ENCODE data around the gene EIF3M.

EIF3M gene

DNA sequence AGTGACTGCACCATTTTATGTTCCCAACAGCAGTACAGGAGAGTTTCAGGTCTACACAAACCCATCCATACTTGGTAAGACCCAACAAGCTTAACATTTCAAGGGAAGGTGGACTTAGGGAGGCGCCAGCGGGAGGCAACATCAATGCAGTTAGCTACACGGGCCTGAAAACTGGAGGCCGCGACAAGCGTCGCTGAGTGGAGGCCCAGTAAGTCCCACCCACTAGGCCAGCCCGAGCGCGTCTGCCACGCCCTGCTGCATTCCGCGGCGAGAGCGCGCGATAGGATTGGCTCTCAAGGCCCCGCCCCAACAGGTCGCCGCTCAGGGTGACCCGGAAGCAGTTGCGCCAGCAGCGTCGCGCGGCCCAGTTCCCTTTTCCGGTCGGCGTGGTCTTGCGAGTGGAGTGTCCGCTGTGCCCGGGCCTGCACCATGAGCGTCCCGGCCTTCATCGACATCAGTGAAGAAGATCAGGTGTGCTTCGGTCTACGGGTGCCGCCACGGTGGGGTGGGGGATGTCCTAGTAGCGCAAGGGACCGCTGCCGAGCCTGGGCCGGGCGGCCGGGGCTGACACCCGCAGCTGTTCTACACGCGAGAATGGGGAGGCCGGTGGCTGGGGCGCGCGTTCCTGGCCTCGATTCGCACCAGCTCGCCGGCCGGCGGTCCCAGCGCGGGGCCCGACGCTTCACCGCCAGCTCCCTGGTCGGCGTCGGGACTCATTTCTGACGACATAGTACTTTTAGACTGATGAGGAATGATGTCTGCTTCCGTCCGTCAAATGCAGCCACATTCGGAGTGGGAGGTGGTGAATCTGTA, at the start of gene EIF3M:
EIF3M (plus strand) TSS at position 373 of the 813 bp plus-strand sequence; CDS start at position 430, 57 bp downstream.
- DNase-seq (ENCODE audit: low read depth, low spot score): peak; percentile 98

DNA sequence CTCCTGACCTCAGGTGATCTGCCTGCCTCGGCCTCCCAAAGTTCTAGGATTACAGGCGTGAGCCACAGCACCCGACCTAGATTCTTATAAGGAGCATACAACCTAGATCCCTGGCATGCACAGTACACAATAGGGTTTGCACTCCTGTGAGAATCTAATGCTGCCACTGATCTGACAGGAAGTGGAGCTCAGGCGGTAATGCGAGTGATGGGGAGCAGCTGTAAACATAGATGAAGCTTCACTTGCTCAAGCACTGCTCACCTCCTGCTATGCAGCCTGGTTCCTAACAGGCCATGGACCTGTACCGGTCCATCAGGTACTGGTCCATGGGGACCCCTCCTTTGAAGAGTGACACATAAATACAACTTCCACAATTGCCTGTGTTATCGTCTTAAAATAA, 44.8 kb upstream of the EIF3M start:
- no peak for DNase-seq (ENCODE audit: low read depth, low spot score)

DNA sequence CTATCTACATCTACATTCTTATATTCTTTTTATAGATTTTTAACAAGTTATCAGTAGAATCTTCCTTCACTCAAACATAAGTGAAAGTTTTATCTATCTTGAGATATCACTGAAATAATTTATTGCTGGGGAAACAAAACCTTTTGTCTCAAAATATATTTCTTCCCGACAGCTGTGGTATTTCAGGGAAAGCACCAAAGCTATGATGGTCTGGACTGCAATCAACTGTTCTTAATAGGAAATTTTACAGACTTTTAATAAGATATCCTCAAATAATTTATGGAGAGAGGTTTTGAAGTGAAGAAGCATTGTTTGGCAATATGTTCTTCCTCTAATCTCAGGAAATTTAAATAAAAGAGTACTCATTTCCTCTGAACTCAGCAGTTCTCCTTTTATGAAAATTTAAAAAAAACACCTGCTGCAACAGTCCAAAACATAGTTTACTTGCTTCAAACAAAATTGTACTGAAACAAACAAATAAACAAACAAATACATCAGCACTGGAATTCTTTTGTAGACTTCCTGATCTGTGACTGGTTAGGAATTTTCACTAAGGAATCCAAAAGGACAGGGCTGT, 33.9 kb upstream of the EIF3M start:
- no peak for DNase-seq (ENCODE audit: low read depth, low spot score)

DNA sequence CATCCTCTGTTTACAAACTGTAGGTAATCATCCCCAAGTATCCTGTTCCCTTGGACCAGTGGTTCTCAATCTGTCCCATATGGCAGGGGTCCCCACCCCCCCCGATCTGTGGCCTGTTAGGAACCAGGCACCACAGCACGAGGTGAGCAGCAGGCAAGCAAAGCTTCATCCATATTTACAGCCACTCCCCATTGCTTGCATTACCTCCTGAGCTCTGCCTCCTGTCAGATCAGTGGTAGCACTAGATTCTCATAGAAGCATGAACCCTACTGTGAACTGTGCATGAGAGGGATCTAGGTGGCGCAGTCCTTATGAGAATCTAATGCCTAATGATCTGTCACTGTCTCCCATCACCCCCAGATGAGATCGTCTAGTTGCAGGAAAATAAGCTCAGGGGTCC, 33.4 kb upstream of the EIF3M start:
- DNase-seq (ENCODE audit: low read depth, low spot score): no peak

DNA sequence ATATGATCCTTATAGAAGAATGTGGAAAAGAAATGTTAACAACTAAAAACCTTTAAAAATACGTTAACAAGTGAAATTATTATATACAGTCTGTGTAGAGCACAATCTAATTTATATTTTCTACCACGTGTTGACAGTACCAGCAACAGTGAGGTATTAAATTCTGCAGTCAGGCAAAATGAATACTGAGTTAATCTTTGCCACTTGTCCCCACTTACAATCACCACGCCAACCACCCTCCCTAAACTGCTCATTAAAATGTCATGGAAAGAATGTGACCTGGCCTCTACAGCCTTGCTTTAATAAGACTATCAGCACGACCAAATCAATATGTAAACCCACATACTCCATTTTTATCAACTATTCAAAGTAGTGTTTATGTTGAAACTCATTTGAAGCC, 28.5 kb upstream of the EIF3M start:
- DNase-seq (ENCODE audit: low read depth, low spot score): no peak

DNA sequence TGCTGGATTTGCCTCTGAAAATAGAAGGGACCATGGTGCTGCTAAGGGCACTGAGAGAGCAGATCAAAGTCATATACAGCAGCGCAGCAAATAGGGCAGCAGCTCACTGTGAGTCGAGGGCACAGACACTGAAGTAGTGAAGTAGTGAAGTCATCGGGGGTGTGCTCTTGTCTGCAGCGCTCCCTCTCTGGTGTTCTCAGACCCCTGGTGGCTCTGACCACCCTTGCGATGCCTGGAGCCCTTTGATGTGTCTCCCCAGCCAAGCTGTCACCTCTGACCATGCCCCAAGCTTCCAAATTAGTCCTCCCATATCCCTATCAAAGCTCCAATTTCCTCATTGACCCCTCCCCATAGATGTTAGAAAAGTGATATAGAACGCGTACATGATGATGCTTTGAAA, 27.7 kb upstream of the EIF3M start:
- no peak for DNase-seq (ENCODE audit: low read depth, low spot score)

DNA sequence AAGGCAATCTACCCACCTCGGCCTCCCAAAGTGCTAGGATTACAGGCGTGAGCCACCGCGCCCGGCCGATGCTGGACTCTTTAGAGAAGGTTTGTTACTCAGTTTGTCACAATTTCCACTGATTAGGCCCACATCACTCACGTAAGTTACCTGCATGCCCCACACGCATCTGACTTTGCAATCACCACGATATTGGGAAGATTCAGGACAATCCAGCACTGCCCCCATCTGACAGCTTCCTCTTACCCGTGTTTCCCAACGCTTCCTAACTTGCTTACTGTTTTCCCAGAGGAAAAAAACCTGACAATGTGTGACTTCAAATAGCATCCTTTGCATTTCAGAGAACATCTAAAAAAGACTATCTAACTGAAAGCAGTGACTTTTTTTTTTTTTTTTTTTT, 21.8 kb upstream of the EIF3M start:
- peak; percentile 6 for DNase-seq (ENCODE audit: low read depth, low spot score)

DNA sequence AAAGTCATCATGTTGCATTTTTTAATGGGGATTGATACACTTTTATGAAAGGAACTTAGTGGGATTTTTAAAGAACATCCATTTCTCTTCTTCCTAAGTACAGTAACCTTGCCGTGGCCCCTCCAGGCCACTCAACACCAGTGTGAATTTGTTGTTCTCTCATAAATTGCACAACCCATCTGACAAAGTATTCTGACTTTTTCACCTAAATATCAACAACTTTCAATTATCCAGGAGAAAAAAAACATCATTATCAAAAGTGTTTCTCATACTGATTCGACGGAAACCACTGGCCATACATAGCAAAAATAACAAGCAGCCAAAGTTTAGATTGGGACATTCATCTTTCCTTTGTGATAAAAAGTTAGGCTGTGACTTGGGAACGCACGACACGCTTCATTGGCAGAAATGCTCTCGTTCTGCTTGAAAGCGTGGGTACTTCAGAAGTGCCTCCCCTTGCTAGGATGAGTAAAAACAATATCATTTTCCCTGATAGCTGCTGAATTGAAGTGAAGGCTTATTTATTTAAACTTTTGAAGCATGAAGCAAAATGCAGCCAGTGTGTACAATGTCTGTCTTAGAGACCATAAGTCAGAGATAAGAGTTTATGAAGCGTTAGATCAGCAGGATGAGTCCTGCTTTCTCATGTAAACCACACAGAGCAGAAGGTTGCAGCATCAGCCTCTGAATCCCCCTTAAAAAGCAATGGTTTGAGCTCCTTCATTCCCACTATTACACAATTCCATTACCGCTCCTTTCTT, 20.6 kb upstream of the EIF3M start:
- DNase-seq (ENCODE audit: low read depth, low spot score): no peak

DNA sequence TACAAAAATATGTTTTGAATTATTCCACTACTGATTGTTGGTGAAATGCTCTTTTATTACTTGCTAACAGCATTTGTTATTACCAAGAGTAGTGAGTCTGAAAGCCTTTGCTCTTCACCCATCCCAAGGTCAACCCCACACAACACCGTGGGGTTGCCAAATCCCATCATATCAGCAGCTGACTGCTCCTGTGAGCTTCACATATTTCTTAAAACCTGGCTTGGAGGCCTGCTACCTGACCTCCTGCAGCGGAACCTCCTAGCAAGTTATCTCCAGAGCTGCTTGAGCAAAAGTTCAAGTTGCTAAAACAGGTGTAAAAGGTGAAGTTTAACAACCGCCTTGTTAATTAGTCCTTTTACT, 20.1 kb upstream of the EIF3M start:
- DNase-seq (ENCODE audit: low read depth, low spot score): no peak

DNA sequence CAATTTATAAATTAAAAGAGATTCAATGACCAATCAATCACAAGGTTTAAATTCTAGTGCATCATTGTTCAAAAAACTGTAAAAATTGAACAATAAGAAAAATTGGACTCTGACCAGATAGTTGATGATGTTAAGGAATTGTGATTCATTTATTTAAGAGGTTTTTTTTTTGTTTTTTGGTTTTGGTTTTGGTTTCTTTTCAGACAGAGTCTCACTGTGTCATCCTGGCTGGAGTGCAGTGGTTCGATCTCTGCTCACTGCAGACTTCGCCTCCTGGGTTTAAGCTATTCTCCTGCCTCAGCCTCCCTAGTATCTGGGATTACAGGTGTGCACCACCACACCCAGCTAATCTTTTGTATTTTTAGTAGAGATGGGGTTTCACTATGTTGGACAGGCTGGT, 17.1 kb upstream of the EIF3M start:
- no peak for DNase-seq (ENCODE audit: low read depth, low spot score)

DNA sequence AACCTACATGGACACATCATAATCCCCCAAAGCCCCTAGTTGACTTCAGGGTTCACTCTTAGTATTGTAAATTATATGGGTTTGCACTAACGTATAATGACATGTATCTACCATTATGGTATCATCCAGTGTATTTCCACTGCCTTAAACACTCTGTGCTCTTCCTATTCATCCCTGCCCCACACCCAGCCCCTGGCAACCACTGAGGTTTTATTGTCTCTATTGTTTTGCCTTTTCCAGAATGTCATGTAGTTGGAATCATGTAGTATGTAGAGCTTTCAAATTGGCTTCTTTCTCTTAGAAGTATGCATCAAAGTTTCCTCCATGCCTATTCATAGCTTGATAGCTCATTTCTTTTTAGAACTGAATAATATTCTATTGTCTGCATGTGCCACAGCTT, 16.5 kb upstream of the EIF3M start:
- DNase-seq (ENCODE audit: low read depth, low spot score): no peak

DNA sequence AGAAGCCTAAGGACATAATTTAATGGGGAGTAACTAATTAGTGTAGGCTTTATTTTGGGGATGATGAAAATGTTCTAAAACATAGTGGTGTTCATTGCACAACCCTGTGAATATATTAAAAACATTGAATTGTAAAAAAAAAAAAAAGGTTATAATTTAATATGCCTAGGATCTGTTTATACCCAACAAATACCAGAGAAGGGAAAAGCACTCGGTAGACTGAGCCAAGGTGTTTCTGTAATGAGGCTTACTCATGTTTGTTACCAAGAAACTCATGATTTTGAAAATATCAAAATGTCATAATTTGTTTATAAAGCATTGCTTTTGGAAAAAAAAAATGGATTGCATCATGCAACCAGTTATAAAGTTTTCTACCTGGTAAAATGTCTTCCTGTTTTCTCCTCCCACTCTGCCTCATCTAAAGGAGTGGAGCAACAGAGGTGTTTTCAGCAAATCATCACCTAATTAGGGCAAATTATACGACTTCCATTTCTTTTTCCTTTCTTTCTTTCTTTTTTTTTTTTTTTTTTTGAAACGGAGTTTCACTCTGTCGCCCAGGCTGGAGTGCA, 14.2 kb upstream of the EIF3M start:
- no peak for DNase-seq (ENCODE audit: low read depth, low spot score)

DNA sequence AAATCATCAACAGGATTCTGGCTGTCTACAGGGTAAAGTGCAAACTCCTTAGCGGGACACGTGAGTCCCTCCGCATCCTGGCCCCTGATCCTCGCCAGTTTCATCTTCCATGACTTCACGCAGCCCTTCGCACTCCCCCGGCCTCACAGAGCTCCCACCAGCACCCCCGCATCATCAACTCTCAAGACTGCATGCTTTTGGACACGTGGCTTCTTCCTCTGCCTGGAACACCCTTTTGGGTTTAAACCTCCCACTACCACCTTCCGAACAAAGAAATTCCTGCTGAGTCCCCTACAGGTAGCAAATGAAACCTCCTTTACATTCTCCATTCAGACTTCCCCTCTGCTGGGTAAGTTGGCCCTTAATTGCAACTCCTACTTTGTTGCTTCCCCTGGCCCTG, 12.6 kb upstream of the EIF3M start:
- peak; percentile 44 for DNase-seq (ENCODE audit: low read depth, low spot score)

DNA sequence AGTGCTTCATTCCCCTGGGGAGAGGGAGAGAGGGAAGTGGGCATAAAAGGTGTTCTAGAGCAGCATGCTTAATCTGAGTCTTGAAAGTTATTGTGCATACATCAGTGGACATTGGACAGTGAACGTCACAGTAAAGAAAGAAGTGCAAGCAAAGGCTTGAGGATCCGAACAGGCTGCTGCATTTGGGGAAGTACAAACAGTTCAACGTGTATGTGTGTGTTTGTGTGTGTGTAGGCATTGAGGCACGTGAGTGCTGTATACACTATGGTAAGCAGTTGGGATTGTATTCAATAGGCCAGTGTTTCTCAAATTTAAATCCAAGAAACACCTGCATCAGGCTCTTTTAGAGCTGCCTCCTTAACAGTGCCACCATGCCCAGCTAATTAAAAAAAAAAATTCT, 10.4 kb upstream of the EIF3M start:
- no peak for DNase-seq (ENCODE audit: low read depth, low spot score)

DNA sequence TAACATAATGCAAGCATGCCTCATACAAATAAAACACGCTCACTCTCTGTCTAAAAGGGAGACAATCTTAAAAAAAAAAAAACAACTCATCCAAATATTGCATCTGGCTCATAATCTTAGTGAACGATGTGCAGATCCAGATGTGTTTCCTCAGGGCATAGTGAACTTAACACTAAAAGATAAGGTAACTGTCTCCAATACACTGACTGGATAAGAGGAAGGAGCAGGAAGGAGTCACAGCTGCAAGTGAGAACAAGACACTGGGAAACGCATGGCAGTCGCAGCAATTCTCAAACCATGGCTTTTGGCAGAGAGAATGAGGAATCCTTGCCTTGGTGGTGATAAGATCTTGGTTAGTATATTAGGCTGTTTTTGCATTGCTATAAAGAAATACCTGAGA, 9.2 kb upstream of the EIF3M start:
- no peak for DNase-seq (ENCODE audit: low read depth, low spot score)

DNA sequence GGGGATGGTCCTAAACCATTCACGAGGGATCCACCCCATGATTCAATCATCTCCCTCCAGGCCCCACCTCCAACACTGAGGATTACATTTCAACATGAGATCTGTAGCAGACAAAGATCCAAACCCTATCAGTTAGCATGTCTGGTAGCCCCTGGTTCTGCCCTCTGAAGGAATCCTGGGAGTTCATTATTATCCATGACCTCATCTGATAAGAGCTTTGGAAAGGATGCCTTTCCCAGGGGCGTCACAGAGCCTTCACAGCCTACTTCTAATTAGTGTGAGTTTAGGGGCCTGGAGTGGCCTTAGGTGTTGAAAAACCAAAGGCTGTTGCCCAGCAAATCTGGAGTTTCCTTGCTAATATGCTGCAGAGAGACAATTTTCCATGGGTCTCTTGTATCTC, 8.6 kb upstream of the EIF3M start:
- DNase-seq (ENCODE audit: low read depth, low spot score): peak; percentile 21

DNA sequence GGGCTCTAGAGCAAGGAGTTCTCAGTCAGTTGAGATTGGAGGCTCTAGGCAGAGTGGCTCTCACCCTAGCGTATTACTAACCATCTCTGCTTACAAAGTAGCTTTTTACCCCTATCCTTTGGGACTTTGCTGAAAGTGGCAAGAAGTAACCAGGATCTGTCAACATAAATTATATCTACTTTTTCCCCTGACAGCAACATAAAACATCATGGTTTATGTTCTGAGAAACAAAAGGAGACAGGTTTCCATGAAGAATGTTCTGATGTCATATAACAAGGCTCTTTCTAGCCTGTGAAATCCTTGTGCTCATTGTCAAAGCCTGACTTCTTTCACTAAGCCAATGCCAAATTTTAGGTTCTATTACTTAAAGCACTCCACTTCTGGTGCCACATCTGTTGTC, 7.2 kb upstream of the EIF3M start:
- no peak for DNase-seq (ENCODE audit: low read depth, low spot score)

DNA sequence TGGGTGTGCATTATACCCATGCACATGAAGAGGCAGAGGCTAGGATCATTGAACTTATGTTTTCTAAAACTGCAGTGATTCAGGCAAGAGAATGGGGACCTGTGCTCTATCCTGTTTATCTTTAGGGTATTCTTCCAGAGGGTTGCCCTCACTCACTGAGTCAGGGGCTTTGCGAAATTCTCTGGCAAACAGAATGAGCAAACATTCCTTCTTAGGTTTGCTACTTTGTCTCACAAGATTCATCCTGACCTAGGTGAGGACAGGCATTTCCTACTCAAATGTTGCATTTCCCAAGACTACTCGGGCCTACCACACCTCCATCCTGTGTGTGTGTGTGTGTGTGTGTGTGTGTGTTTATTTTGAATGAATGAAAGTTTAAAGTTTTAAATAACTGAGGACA, 2.7 kb upstream of the EIF3M start:
- DNase-seq (ENCODE audit: low read depth, low spot score): no peak

DNA sequence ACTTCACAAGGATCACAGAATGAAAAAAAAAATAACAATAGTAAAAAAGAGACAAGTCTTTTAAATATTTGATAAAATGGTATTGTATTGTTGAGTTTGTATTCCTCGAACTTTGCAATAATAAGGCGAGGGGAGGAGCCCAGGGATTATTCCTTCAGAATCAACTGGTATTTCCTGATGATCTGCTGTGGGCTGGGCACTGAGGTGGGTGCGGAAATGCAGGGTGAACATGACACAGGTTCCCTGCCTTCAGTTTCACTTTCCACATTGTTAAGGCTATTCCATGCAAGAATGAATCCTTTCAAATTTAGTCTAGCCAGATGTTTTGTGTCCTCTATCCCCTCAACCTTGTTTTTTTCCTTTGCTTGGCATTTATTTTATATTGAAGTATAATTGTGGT, 2.1 kb upstream of the EIF3M start:
- DNase-seq (ENCODE audit: low read depth, low spot score): no peak

DNA sequence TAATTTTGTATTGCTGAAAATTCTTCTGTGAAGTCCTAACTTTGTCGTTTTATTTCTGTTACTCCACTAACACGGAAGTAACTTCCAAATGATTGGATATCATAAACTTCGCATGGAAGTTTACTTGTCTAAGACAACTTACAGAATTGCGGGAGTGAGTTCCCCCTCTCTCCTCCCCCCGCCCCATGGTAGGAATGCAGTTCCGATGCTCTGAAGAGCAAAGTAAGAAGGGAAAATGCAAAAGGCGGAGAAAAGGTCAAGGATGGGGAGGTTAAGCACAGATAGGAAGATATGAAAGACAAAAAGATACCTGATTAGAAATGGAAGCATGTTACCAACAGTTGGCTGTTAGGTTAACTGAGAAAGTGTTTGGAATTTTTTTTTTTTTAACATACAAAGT, 1.3 kb downstream of the EIF3M start:
- no peak for DNase-seq (ENCODE audit: low read depth, low spot score)

DNA sequence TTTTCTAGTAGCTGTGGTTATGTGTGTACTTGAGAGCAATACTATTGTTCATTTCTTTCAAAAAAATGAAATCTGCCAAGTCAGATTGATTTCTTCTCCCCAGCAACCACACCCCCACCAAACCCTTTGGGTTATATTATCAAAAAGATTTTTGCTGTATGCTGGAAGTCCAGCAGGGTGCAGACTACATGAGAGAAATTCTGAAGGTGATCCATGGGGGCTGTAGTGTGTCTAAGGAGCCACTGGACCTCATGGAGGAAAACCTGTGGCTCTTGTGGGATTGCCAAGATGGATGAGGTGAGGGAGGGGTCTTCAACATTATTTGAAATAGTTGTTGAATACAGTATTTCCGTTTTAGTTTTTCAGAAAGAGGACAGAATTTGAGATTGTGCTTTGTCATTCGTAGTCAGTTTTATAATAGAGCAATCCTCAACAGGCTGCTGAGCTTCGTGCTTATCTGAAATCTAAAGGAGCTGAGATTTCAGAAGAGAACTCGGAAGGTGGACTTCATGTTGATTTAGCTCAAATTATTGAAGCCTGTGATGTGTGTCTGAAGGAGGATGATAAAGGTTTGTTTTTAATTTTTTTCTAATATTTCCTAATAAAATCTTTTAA, 3.1 kb downstream of the EIF3M start:
- DNase-seq (ENCODE audit: low read depth, low spot score): no peak

DNA sequence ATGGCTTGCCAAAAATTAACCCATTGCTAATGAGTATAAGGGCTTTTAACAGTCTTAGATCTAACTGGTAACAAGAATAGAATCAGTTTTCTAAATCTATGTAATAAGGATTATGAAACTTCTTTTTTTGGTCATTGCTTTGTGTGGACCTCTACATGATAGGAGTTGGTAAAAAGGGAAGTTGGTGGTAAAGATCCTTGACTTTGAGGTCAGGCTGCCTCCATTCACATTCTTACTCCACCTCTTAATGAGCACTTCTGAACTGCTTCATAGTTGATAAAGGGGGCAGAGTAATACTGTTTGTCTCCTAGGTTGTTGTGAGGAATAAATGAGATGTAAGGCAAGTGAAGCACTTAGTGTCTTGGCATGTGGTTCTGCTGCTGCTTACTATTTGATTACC, 10.6 kb downstream of the EIF3M start:
- no peak for DNase-seq (ENCODE audit: low read depth, low spot score)

Measured in ELF-1 (cell line).